Epithelial cell of prostate (primary cell): ENCODE results near the gene MYH9.
"Not testable (repeated sequence)": the region's sequence is repeated elsewhere in the genome, so short reads cannot be mapped to it uniquely, and the experiment has no call there.

Experiments
- DNase-seq: peaks from one replicate; pipeline ENCODE4 v3.0.0-alpha.2; 2011; ENCODE audit warnings: low read depth, low spot score
- H3K27ac ChIP-seq: fragments of 450-650 bp; 2 replicates; pipeline ENCODE4 v1.5.1; 2017; ENCODE audit warnings: mild to moderate bottlenecking

Gene MYH9

DNA sequence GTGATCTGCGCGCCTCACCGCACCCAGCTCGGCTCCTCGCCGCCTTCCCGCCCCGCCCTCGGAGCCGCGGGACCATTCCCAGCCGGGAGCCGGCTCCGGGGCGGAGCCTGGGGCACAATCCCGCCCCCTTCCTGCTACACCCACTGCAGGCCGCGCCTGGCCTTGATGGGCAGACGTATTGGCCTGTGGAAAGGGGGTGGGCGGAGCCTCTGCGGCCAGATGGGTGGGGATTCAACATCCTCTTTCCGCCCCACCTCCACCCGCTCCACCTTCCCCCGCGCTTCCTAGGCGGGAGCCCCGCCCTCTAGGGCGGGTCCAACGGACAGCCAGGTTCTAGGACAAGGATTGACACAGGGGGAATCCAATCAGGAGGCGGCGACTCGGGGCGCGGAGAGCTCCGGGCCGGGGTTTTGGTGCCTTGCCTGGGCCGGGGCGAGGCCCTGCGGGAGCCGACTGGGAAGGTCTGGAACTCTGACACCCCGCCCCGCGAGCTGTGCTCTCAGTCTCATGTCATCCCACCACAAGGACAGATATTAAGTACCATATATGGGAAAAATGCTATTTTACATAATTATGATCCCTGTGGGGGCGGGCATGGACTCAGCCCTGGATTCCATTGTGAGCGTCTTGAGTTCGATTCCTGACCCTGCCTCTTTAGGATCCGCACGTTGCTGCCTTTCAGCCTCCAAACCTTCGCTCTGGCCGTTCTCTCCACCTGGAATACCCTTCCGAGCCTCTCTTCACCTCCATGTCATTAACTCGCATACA lies at the start of gene MYH9:
Gene MYH9, minus strand, starts transcription at position 9 of the 768 bp plus-strand sequence. CDS start 38,731 bp downstream, outside the sequence.
- peak; percentile 97 for DNase-seq
- peak within 1 kb of the TSS; percentile 95 for H3K27ac ChIP-seq

DNA sequence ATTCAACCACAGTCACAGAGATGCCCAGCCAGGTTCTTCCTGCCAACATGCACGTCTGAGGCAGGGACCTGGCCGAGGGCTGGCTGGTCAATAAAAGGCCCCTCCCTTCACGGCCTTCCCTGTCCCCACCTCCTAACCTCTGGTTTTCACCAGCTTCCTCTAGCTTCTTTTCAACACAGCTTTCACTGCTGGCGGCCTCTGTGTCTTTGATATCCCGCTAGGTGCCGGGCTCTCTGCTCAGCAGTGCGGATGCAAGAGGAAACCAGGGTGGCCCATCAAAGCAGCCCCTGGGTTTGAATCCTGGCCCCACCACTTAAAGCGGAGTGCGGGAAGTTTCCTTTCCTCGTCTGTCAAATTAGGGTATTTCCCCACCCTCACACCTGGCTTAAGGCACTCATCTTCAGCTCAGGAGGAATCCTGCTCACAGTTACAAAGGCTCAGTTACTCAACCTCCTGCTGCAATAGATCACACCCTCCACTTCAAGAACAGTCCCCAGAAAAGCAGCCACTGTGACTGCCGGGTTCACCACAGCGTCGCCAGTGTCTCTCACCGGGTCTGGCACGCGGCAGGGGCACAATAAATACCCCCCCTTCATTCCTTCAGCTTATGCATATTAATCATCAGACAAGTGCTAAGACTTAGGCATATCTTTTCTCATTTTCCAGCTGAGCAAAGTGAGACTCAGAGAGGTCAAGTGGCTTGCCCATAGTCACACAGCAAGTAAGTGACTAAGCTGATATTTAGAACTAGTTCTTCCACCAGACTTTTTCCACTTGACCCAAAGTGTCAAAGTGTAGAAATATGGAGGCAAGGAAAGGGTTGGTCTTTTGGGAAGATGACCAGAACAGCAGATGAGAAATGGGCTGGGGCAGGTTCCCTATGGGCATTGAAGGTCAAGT lies 48.0 kb upstream of the MYH9 start:
- H3K27ac ChIP-seq, result no peak overlapping the region
- no peak for DNase-seq

DNA sequence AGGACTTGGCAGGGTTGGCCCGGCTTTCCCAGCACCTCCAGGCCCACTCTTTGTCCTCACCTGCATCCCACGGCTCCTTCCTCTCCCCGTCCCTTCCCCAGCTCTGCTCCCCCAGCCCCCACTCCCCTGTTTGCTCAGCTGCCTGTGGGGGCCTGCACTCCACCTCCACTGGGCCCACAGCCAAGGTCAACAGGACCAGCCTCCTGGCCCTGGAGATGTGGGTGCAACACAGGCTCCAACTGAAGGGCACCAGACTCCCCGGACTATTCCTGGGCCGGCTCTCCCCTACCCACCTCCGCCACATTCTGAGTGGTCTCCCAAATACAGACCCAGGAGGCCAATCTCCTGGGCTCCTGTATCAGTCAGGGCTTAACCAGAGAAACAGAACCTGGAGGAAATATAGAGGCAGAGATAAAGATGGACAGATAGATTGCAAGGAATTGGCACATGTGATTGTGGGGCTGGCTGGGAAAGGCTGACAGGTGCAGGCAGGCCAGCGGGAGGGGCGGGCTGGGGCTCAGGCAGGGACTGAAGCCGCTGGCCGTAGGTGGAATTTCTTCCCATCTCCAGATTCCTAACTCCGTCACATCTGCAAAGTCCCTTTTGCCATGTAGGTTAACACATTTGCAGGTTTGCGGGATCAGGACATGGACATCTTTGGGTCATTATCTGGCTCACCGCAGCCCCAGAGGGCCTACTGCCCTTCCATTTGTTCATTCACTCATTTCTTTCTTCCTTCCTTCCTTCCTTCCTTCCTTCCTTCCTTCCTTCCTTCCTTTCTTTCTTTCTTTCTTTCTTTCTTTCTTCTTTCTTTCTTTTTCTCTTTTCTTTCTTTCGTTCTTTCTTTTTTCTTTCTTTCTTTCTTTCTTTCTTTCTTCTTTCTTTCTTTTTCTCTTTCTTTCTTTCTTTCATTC lies 45.8 kb upstream of the MYH9 start:
- H3K27ac ChIP-seq, result no peak overlapping the region
- DNase-seq, result no peak

GRCh38 chr22:36432592-36433317 lies 45.0 kb upstream of the MYH9 start:
- DNase-seq, result no peak
- no peak overlapping the region for H3K27ac ChIP-seq

GRCh38 chr22:36431977-36432376 lies 44.2 kb upstream of the MYH9 start:
- no peak for DNase-seq
- H3K27ac ChIP-seq, result no peak overlapping the region

- DNase-seq, result no peak
- no peak overlapping the region for H3K27ac ChIP-seq
Measured at GRCh38 chr22:36430863-36431262, 43.1 kb upstream of the MYH9 start.

DNA sequence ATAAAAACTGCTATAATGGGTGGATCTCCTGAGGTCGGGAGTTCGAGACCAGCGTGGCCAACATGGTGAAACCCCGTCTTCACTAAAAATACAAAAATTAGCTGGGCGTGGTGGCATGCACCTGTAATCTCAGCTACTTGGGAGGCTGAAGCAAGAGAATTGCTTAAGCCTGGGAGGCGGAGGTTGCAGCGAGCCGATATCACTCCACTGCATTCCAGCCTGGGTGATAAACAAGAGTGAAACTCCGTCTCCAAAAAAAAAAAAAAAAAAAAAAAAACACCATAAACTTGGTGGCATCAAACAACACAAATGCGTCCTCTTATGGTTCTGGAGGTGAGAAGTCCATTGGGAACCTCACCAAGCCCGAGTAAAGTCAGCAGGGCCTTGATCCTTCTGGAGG lies 40.2 kb upstream of the MYH9 start:
- H3K27ac ChIP-seq, DNase-seq: not testable (repeated sequence)

GRCh38 chr22:36425977-36426523 lies 38.3 kb upstream of the MYH9 start:
- H3K27ac ChIP-seq, result no peak overlapping the region
- no peak for DNase-seq

- no peak overlapping the region for H3K27ac ChIP-seq
- DNase-seq, result no peak
Measured at GRCh38 chr22:36424901-36425579, 37.3 kb upstream of the MYH9 start.

GRCh38 chr22:36424466-36424865 lies 36.7 kb upstream of the MYH9 start:
- DNase-seq, H3K27ac ChIP-seq: not testable (repeated sequence)

DNA sequence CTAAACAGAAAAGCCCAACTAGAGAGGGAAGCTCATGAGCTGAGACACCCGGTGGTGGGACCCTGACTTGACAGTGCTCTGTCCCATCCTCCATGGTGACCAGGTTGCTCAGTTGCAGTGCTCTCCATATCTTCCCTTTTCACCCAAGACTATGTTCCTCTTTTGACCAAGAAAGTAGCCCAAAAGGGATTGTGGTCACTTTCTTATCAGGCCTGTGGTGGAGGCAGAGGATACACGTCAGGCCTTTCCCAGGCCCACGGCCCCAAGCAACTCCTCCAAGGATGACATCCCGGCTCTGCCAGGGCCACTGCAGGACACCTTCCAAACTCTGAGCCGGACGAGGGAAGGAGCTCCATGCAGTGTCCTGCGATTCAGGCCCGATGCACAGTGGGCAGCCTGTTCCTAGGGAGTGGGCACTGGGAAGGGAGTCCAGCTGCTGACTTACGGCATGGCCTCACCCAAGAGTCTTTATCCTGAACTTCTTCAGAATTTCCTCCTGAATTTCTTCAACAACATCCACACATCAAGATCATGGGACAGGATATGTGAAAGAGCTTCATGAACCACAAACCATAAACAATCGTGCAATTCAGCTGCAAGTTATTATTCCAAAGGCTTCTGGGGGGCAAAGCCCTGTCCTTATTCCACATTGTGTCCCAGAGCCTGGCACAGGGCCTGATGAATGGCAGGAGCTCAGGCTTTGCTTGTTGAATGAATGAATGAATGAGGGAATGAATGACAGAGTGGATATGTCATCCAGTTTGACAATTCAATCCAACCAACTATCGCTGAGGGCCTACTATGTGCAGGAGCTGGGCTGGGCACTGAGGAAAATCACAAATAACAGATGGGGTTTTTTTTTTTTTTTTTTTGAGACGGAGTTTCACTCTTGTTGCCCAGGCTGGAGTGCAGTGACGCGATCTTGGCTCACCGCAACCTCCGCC lies 36.0 kb upstream of the MYH9 start:
- DNase-seq, result no peak
- no peak overlapping the region for H3K27ac ChIP-seq

DNA sequence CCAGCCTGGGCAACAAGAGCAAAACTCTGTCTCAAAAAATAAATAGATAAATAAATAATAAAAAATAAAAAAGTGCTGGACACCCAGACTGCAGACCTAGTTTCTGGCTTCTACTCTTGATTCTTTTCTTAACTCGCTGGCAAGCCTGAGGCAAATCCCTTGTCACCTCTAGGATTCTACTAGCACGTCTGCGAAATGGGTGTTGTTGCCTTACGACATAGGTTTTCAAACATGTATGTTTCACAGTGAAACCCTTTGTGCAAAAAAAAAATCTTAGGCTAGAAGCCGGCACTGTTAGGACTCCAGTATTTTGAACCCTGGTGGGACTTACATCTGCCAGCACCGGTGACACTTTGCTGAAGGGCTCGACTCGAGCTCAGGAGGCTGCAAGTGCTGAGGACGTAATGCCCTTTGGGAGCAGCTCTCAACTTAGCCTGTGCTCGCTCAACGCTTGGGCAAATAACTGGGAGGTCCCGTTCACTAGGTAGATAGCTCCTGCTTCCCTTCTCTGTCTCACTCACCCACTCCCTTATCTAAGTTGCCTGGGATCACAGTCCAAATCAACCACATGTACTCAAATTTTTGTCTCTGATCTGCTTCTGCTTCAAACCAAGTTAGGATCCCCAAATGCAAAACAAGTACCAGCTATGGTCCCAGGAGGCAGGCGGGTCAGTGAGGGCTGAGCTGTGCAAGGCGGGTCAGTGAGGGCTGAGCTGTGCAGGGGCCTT lies 34.7 kb upstream of the MYH9 start:
- no peak overlapping the region for H3K27ac ChIP-seq
- no peak for DNase-seq

DNA sequence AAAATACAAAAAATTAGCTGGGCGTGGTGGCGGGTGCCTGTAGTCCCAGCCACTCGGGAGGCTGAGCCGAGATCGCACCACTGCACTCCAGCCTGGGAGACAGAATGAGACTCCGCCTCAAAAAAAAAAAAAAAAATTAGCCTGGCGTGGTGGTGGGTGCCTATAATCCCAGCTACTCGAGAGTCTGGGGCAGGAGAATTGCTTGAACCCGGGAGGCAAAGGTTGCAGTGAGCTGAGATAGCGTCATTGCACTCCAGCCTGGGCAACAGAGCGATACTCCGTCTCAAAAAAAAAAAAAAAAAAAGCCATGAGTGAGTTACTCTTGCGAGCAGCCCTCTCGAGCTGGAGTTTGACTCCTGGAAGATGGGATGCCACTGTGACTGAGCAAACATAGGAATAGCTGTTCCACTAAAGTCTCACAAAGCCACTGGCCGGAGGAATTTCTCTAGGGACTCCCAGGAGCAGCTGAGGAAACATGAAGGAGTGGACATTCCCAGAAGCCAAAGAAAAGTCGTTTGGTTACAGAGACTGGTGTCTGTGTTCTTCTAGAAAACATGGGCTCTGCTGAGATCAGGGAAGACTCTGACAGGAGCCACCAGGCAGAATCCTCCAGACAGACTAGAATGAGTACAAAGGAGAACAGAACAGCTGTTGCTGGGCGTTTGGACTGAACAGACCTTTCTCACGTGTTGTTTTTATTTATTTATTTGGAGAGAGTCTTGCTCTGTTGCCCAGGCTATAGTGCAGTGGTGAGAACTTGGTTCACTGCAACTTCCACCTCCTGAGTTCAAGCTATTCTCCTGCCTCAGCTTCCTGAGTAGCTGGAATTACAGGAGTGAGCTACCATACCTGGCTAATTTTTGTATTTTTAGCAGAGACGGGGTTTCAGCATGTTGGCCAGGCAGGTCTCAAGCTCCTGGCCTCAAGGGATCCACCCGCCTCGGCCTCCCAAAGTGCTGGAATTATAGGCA lies 32.4 kb upstream of the MYH9 start:
- no peak for DNase-seq
- H3K27ac ChIP-seq, result no peak overlapping the region

- no peak overlapping the region for H3K27ac ChIP-seq
- no peak for DNase-seq
Measured at GRCh38 chr22:36419177-36419911, 31.6 kb upstream of the MYH9 start.

DNA sequence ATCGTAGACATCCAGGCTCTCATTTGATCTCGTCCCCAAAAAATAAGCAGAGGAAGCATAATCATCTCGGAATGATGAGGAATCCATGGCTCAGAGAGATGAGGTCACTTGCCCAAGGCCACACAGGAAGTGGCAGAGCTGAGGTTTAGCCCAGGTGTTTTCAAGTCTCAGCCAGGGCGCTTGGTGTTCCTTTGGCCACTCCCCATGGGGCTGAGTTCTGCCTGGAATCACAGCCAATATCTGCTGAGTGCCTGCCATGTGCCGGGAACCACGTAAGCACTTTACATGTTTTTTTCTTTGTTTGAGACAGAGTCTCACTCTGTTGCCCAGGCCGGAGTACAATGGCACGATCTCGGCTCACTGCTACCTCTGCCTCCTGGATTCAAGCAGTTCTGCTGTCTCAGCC lies 29.5 kb upstream of the MYH9 start:
- DNase-seq, result peak; percentile 83
- H3K27ac ChIP-seq, result peak overlapping the region; percentile 89
